HFF-Myc (cell line): ENCODE measurements around the gene VPS52.
"Not testable (repeated sequence)": the region's sequence is repeated elsewhere in the genome, so short reads cannot be mapped to it uniquely, and the experiment has no call there.

Experiments
- DNase-seq: peaks from one replicate; pipeline ENCODE4 v3.0.0-alpha.2; 2011; ENCODE audit warnings: low read depth; ENCODE audit errors: extremely low read depth
- H3K4me3 ChIP-seq: replicated peaks from 2 replicates; pipeline ENCODE4 v1.5.1; 2011; ENCODE audit warnings: low read depth, mild to moderate bottlenecking, control low read depth, low read length
- CTCF ChIP-seq: IDR thresholded peaks from 2 replicates; pipeline ENCODE4 v1.5.1; 2012; ENCODE audit warnings: mild to moderate bottlenecking, low read depth, low read length, control low read depth; ENCODE audit errors: missing control alignments

The VPS52 gene

GRCh38 chr6:33247977-33248642 is 23.6 kb downstream of the VPS52 start:
- TF ChIP-seq CTCF: peak; percentile 83
- peak overlapping the region; percentile 59 for H3K4me3 ChIP-seq
- peak; percentile 77 for DNase-seq

- H3K4me3 ChIP-seq: no peak overlapping the region
- DNase-seq: no peak
- no peak for TF ChIP-seq CTCF
These were observed 28.2 kb downstream of the VPS52 start for GRCh38 chr6:33243476-33243875.

- H3K4me3 ChIP-seq: no peak overlapping the region
- no peak for DNase-seq
- TF ChIP-seq CTCF: no peak
These were observed 29.7 kb downstream of the VPS52 start for GRCh38 chr6:33241968-33242367.

- no peak for TF ChIP-seq CTCF
- DNase-seq: no peak
- no peak overlapping the region for H3K4me3 ChIP-seq
These were observed 33.9 kb downstream of the VPS52 start for GRCh38 chr6:33237741-33238140.

GRCh38 chr6:33236852-33237251 is 34.8 kb downstream of the VPS52 start:
- DNase-seq: no peak
- no peak for TF ChIP-seq CTCF
- H3K4me3 ChIP-seq: no peak overlapping the region

- DNase-seq: no peak
- H3K4me3 ChIP-seq: no peak overlapping the region
- no peak for TF ChIP-seq CTCF
These were observed 35.3 kb downstream of the VPS52 start for GRCh38 chr6:33236328-33236727.

GRCh38 chr6:33235221-33235634 is 36.4 kb downstream of the VPS52 start:
- DNase-seq: no peak
- no peak for TF ChIP-seq CTCF
- H3K4me3 ChIP-seq: no peak overlapping the region

- DNase-seq, H3K4me3 ChIP-seq: not testable (repeated sequence)
These were observed 45.1 kb downstream of the VPS52 start for GRCh38 chr6:33226503-33227120.
